Iris pigment epithelial cell (primary cell): ENCODE results near the gene POLR1D.
A peak's percentile ranks its signal among the peaks of the same experiment; 100 is the strongest.
"Not testable (repeated sequence)": the region's sequence is repeated elsewhere in the genome, so short reads cannot be mapped to it uniquely, and the experiment has no call there.

ENCODE experiments used
- DNase-seq: peaks from one replicate; pipeline ENCODE4 v3.0.0-alpha.2; 2011; ENCODE audit warnings: low read depth

Gene POLR1D

DNA sequence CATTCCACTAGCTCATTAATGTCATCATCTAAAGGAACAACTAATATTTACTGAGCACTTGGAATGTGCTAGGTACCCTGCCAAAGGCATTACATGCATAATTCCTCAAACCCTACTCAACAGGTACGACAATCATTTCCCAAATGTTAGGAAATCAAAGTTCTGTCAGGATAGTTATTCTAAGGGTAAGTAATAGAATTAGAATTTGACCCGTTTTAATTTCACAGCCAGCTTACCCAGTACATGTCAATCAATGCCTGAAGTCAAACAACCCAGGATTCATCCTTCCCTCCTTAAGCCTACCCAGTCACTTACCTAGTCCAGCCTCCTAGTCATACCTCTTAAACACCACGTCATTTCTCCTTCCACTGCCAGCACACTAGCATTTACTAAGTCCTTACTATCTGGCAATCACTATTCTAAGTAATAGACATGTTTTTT is 3.8 kb upstream of the POLR1D start:
- no peak for DNase-seq

GRCh38 chr13:27619093-27619727 is 2.5 kb upstream of the POLR1D start:
- peak; percentile 71 for DNase-seq

GRCh38 chr13:27619728-27620376 is 1.8 kb upstream of the POLR1D start:
- peak; percentile 38 for DNase-seq

DNA sequence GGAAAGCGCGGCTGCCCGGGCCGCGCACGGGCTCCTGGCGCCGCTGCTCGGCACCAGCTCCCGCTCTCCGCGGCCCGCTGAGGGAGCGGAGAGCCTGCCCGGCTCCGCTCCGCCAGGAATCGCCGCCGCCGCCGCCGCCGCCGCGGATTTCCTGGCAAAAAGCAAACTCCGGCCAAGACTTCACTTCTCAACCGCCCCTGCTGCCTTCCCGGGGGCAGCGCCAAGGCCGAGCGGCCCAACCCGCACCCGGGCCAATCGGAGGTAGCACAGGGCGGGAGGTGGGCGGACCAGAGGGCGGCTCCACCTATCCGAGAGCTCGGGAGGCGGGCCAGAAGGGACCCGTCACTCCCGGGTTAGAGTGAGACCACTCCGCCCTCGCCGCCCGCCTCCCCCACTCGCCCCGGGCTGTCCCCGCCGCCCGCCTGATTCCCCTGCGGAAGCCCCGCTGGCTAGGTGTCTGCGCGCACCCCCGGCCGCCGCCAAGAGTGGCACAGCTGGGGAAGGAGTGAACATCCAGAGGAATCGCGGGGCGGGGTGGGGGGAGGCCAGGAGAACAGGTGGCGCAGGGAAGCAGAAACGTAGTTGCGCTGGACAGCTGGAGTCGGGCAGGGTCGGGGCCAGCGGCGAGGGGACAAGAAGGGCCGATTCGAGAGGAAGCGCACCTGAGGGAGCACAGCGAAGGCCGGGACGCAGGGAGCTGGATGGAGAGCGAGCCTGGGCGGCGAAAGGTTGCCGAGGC is 1.1 kb upstream of the POLR1D start, which contains the start of gene LNX2:
Gene LNX2, minus strand, starts transcription at position 153 of the 739 bp plus-strand sequence. CDS start 38,826 bp downstream, outside the sequence.
- peak; percentile 98 for DNase-seq

DNA sequence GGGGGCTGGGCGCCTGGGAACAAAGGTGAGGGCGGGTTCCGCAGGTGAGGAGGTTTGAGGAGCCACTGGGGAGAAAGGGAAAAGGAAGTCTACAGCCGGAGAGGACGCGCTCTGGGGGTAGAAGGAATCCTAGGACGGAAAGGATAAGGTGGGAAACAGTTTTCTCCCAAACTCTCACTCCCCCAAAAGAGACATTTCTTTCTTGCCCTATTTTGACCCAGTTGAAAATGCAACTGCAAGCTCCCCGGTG is 651 bp upstream of the POLR1D start:
- DNase-seq: no peak

GRCh38 chr13:27622102-27622820 is 569 bp downstream of the POLR1D start:
- peak; percentile 28 for DNase-seq

GRCh38 chr13:27622881-27623280 is 1.2 kb downstream of the POLR1D start:
- no peak for DNase-seq

DNA sequence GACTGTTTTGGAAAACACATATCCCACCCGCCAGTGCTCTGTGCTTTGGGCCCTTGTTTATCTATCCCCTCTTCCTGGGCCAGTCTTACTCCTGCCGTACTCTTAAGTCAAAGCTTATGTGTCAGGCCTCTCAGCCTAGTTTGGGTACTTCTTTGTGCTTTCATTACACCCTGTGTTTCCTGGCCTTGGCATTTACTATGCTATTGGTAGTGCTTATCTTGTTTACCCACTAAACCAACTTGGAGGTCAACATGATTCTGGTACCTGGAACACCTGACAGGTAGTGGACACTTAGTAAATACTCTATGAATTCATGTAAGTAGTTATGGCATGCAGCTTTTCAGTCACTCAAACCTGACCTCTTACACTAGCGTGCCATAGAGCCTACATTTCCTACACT is 2.4 kb downstream of the POLR1D start:
- no peak for DNase-seq

DNA sequence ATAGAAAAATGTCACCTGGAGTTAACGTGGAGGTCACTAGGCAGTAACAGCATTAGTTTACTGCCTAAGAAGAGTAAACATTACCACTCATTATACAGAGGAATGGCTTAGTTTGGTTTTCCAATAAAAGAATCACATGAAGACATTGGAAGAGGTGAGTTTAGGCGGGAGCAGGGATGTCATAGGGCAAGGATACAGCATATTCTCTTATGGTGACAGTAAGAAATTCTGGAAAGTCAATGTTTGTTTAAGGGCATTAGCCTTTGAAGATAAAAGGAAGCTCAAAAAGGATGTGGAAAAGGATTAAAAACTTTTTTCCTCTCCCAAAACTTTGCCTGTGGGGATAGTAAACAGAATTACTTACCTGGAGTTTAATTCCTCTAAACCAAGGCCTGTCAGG is 4.1 kb downstream of the POLR1D start:
- no peak for DNase-seq

GRCh38 chr13:27627380-27627779 is 5.7 kb downstream of the POLR1D start:
- DNase-seq: no peak

- no peak for DNase-seq
Measured at GRCh38 chr13:27628081-27628480, 6.4 kb downstream of the POLR1D start.

DNA sequence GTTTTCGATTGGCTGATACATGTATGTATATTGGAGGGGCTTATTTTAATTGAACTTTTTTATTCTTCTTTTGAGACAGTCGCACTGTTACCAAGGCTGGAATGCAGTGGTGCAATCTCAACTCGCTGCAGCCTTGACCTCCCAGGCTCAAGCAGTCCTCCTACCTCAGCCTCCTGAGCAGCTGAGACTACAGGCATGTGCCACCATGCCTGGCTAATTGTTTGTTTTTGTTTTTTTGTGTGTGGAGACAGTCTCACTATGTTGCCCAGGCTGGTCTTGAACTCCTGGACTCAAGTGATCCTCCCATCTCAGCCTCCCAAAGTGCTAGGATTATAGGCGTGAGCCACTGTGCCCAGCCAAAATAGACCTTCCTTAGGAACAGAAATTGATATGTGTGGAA is 7.1 kb downstream of the POLR1D start:
- not testable (repeated sequence) for DNase-seq

DNA sequence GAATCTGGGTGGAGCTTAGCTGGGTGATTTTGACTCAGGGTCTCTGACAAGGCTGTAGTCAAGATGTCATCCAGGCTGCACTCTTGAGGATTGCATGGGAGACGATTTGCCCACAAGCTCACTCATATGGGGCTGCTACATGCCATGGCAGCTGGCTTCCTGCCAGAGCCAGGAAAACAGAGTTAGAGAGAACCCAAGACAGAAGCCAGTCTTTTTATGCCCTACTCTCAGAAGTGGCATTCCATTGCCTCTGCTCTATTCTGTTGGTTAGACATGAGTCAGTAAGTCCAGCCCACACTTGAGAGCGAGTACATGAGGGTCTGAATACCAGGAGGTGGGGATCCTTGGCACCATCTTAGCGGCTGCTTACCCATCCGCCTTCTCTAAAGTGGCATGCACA is 9.5 kb downstream of the POLR1D start:
- no peak for DNase-seq

GRCh38 chr13:27631665-27632064 is 10.0 kb downstream of the POLR1D start:
- no peak for DNase-seq

DNA sequence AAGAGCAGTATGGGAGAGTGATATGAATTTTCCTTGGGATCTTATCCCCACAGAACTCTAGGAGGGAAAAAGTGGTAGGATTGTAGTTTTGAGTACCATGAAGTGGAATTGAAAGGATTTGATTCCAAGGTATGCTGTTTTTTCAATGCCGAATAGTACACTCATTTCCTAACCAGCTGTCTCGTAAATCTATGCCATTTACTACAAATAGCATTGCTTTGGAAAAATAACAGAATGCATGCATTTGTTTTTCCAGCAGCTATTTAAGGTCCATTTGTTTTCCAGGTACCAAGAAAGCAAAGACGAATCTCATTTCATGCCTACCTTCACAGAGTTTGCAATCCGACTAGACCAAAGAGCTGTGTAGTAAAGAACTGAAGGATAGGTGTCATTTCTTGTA is 10.5 kb downstream of the POLR1D start:
- no peak for DNase-seq

DNA sequence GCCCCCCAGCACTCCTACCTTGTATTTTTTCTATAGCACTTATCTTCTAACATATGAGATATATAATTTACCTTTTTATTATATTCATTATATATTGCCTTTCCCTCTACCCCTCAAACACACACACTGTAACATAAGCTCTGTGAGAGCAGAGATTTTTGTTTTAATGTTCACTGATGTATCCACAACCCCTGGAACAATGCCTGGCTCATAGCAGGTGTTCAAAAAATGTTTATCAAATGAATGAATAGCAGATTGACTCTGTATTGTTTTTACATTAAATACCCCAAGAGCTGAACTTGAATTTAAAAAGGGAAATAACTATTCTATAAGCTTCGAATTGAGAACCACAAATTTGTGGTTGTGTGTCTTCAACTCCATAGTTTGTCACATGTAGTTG is 11.0 kb downstream of the POLR1D start:
- no peak for DNase-seq

- DNase-seq: no peak
Measured at GRCh38 chr13:27634231-27634630, 12.5 kb downstream of the POLR1D start.

GRCh38 chr13:27634791-27635190 is 13.1 kb downstream of the POLR1D start:
- no peak for DNase-seq

DNA sequence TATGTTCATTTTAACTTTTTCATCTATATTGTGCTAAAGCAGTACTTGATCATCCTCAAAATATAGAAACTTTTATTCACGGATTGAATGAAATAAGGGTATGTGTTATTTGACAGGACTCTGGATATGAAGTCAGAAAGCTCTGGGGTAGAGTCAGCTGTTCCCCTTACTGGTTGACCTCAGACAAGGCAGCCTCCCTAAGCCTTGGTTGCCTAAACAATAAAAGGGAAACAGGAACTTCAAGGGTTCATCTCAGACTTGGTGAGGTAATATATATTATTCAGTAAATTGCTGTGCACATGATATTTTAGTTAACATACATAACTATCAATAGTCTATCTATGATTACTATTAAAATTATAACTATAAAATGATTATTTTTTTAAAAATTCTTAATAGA is 13.6 kb downstream of the POLR1D start:
- no peak for DNase-seq

- DNase-seq: peak; percentile 14
Measured at GRCh38 chr13:27636589-27637288, 15.0 kb downstream of the POLR1D start.

DNA sequence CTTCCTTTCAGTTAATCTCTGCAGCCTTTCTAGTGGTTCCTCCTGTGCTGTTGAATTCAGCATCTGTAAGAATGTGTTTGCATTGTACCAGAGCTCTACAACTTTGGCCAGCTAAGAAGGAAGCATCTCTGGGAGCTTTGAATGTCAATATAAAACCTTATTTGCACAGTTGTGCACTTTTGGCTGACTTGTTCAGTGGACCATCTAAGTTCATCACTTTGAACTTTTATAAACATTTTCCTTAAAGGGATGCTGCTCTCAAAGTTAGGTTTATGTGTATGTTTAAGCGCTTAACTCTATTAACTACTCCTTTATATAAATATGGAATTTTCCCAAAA is 15.6 kb downstream of the POLR1D start:
- DNase-seq: no peak

- no peak for DNase-seq
Measured at GRCh38 chr13:27638001-27638400, 16.3 kb downstream of the POLR1D start.
